Spleen (tissue), 7 donors: ENCODE data around the gene KCNJ6.
"Not testable (repeated sequence)": the region's sequence is repeated elsewhere in the genome, so short reads cannot be mapped to it uniquely, and the experiment has no call there.

Experiments
- CTCF ChIP-seq, 11 experiments: fragments of 200-600 bp in 7 of 11; fragments of 450-650 bp in 4 of 11; sonication (generic) in 4 of 11; IDR thresholded peaks in 8 of 11; conservative IDR thresholded peaks in 3 of 11; 1 replicate in 7 of 11; 2 replicates in 4 of 11; pipeline versions ENCODE4 v1.4.0 to v1.8.0; 2016 to 2021; ENCODE audit warnings: antibody characterized with exemption in 11 of 11, inconsistent platforms in 4 of 11, mild to moderate bottlenecking in 1 of 11
- POLR2A ChIP-seq, 3 donors: fragments of 450-650 bp; IDR thresholded peaks; one replicate each; pipeline ENCODE4 v1.5.1; 2017; ENCODE audit warnings: antibody characterized with exemption in 3 of 3, mild to moderate bottlenecking in 1 of 3
- donor health status: DM: no; HTN: no; CAD: no; lungs with moderate emphysema.
- donor health status: DM: no; HTN: no; CAD: no.
- donor health status: DM: no; HTN: no; CAD: no.

- TF ChIP-seq CTCF (IDR thresholded peaks at IDR 0.05 in 8 of 11, conservative IDR thresholded peaks at IDR 0.05 in 3 of 11); POLR2A (IDR thresholded peaks at IDR 0.05): not testable (repeated sequence)
These were observed 327.6 kb downstream of the KCNJ6 start for GRCh38 chr21:37588644-37589043.
